ENCODE measurements around the gene SLC41A3. TPM values are rescaled to one million over a fixed set of nuclear protein-coding genes. Genes with fewer than 3 reads are reported as not detected.

Gene SLC41A3
- polyA plus RNA-seq, 3 donors = 2.8 to 18.2 (median 13.6) TPM

GRCh38 chr3:126025116-126025729 lies 58.7 kb downstream of the SLC41A3 start:
- DNase-seq = no peak
- H3K36me3 Mint-ChIP-seq = peaks cover 34 to 53% of the 10 kb centered on the region in 2 donors
- no peak overlapping the region for H3K4me2 ChIP-seq (replicated peaks; ENCODE audit: extremely low read depth, low read length, poor library complexity, severe bottlenecking)
- H3K9me3 ChIP-seq (replicated peaks in 1 of 2; ENCODE audit: control insufficient read depth in 1 of 2, insufficient read depth in 1 of 2, low read length in 2 of 2) = peaks cover 10 to 15% of the 10 kb centered on the region in 2 donors
- 96% methylated on average over 10 of the region's 14 CpGs for WGBS (ENCODE audit: insufficient coverage)
- H3K79me2 ChIP-seq (ENCODE audit: insufficient read depth, low read length) = no peaks in the 10 kb centered on the region
- H2AFZ ChIP-seq (ENCODE audit: insufficient read depth, low read depth, low read length, poor library complexity, severe bottlenecking) = no peak overlapping the region
- peaks cover 2% of the 10 kb centered on the region for H3K4me1 Mint-ChIP-seq
- peaks cover 2 to 10% of the 10 kb centered on the region in 2 donors for H3K36me3 ChIP-seq (replicated peaks in 1 of 2; ENCODE audit: control insufficient read depth in 1 of 2, insufficient read depth in 2 of 2, low read length in 2 of 2)
- no peak overlapping the region for H3K9ac ChIP-seq (ENCODE audit: insufficient read depth, low read length, poor library complexity, severe bottlenecking)
- H3K27ac ChIP-seq (ENCODE audit: low read depth in 1 of 2, low read length in 2 of 2) = no peak overlapping the region
- no peak overlapping the region for H3K27ac Mint-ChIP-seq
- intact Hi-C loops (cut with micrococcal nuclease) = no loop called here
- peaks cover 10 to 28% (median 17%) of the 10 kb centered on the region in 7 donors for H3K9me3 Mint-ChIP-seq
- H3K27me3 Mint-ChIP-seq (ENCODE audit: low read depth in 3 of 3) = no peaks in the 10 kb centered on the region
- no peak overlapping the region for H3K4me3 ChIP-seq (replicated peaks in 1 of 3; ENCODE audit: low read depth in 2 of 3, low read length in 3 of 3)
- no peaks in the 10 kb centered on the region for H3K4me1 ChIP-seq (ENCODE audit: control insufficient read depth in 1 of 2, insufficient read depth in 2 of 2, low read length in 2 of 2)
- H3K4me3 Mint-ChIP-seq = no peak overlapping the region
- H3K27me3 ChIP-seq (ENCODE audit: control insufficient read depth in 2 of 2, insufficient read depth in 2 of 2, low read length in 2 of 2) = no peaks in the 10 kb centered on the region
- TF ChIP-seq CTCF (IDR thresholded peaks at IDR 0.05) = no peak
- H4K20me1 ChIP-seq (ENCODE audit: insufficient read depth, low read length) = no peaks in the 10 kb centered on the region

GRCh38 chr3:126024049-126024854 lies 59.7 kb downstream of the SLC41A3 start:
- WGBS (ENCODE audit: insufficient coverage) = 89% methylated on average over 8 of the region's 9 CpGs
- Histone ChIP-seq H3K4me3 (replicated peaks in 1 of 3; ENCODE audit: low read depth in 2 of 3, low read length in 3 of 3) (no peak overlapping the region), H3K27ac (ENCODE audit: low read depth in 1 of 2, low read length in 2 of 2) (no peak overlapping the region), H2AFZ (ENCODE audit: insufficient read depth, low read depth, low read length, poor library complexity, severe bottlenecking) (no peak overlapping the region), H3K4me1 (ENCODE audit: control insufficient read depth in 1 of 2, insufficient read depth in 2 of 2, low read length in 2 of 2) (no peaks in the 10 kb centered on the region), H3K27me3 (ENCODE audit: control insufficient read depth in 2 of 2, insufficient read depth in 2 of 2, low read length in 2 of 2) (no peaks in the 10 kb centered on the region), H3K79me2 (ENCODE audit: insufficient read depth, low read length) (no peaks in the 10 kb centered on the region), H3K9me3 (replicated peaks in 1 of 2; ENCODE audit: control insufficient read depth in 1 of 2, insufficient read depth in 1 of 2, low read length in 2 of 2) (peaks cover 10 to 15% of the 10 kb centered on the region in 2 donors), H3K9ac (ENCODE audit: insufficient read depth, low read length, poor library complexity, severe bottlenecking) (no peak overlapping the region), H3K4me2 (replicated peaks; ENCODE audit: extremely low read depth, low read length, poor library complexity, severe bottlenecking) (no peak overlapping the region), H3K36me3 (replicated peaks in 1 of 2; ENCODE audit: control insufficient read depth in 1 of 2, insufficient read depth in 2 of 2, low read length in 2 of 2) (peaks cover 2 to 10% of the 10 kb centered on the region in 2 donors), H4K20me1 (ENCODE audit: insufficient read depth, low read length) (no peaks in the 10 kb centered on the region)
- no peak for DNase-seq
- no peak overlapping the region for H3K27ac Mint-ChIP-seq
- intact Hi-C loops (cut with micrococcal nuclease) = no loop called here
- peaks cover 34 to 51% of the 10 kb centered on the region in 2 donors for H3K36me3 Mint-ChIP-seq
- H3K9me3 Mint-ChIP-seq = peaks cover 10 to 27% (median 17%) of the 10 kb centered on the region in 7 donors
- H3K4me3 Mint-ChIP-seq = no peak overlapping the region
- H3K27me3 Mint-ChIP-seq (ENCODE audit: low read depth in 3 of 3) = no peaks in the 10 kb centered on the region
- H3K4me1 Mint-ChIP-seq = peaks cover 2% of the 10 kb centered on the region
- no peak for TF ChIP-seq CTCF (IDR thresholded peaks at IDR 0.05)
